ENCODE data around the gene ZNF319. TPM values are rescaled to one million over a fixed set of nuclear protein-coding genes. Genes with fewer than 3 reads are reported as not detected.

The ZNF319 gene
- polyA plus RNA-seq, 1 donor (not counting 4 experiments of a cell fraction or from before 2014, with no cell fraction given), result 3.3 TPM

- Histone ChIP-seq H3K4me1 (ENCODE audit: control insufficient read depth, extremely low read depth, insufficient read depth, low read length) (no peaks in the 10 kb centered on the region), H3K4me3 (ENCODE audit: control insufficient read depth in 2 of 3, extremely low read depth in 1 of 3, insufficient read depth in 2 of 3, low read depth in 1 of 3, low read length in 3 of 3) (no peak overlapping the region), H3K27me3 (ENCODE audit: control insufficient read depth, extremely low read depth, insufficient read depth, low read length) (peaks cover 4% of the 10 kb centered on the region), H2AFZ (ENCODE audit: control insufficient read depth, low read length) (no peak overlapping the region), H3K79me2 (ENCODE audit: control insufficient read depth, insufficient read depth, low read length) (no peaks in the 10 kb centered on the region), H3K9me3 (ENCODE audit: control insufficient read depth, low read depth, low read length) (no peaks in the 10 kb centered on the region), H3K36me3 (ENCODE audit: control insufficient read depth in 2 of 2, extremely low read depth in 1 of 2, insufficient read depth in 2 of 2, low read length in 2 of 2) (no peaks in the 10 kb centered on the region), H3K4me2 (ENCODE audit: control insufficient read depth, extremely low read depth, insufficient read depth, low read depth, low read length) (no peak overlapping the region), H4K20me1 (ENCODE audit: control insufficient read depth, extremely low read depth, insufficient read depth, low read length) (no peaks in the 10 kb centered on the region), H3K9me1 (ENCODE audit: control insufficient read depth, extremely low read depth, insufficient read depth, low read length) (no peaks in the 10 kb centered on the region), H3K9ac (ENCODE audit: control insufficient read depth, extremely low read depth, insufficient read depth, low read length) (no peak overlapping the region), H3K27ac (ENCODE audit: control insufficient read depth, insufficient read depth, low read length) (no peak overlapping the region)
- FAIRE-seq (no peak), DNase-seq (ENCODE audit: low read depth, low spot score) (no peak)
- dilution Hi-C loops (cut with MboI; ENCODE audit: extremely low pct_ligation_motif_present, low sequenced_read_pairs), result no loop called here
- no peak for TF ChIP-seq EZH2 (IDR thresholded peaks at IDR 0.05; ENCODE audit: low read length)
- TF ChIP-seq, protein P1, sequence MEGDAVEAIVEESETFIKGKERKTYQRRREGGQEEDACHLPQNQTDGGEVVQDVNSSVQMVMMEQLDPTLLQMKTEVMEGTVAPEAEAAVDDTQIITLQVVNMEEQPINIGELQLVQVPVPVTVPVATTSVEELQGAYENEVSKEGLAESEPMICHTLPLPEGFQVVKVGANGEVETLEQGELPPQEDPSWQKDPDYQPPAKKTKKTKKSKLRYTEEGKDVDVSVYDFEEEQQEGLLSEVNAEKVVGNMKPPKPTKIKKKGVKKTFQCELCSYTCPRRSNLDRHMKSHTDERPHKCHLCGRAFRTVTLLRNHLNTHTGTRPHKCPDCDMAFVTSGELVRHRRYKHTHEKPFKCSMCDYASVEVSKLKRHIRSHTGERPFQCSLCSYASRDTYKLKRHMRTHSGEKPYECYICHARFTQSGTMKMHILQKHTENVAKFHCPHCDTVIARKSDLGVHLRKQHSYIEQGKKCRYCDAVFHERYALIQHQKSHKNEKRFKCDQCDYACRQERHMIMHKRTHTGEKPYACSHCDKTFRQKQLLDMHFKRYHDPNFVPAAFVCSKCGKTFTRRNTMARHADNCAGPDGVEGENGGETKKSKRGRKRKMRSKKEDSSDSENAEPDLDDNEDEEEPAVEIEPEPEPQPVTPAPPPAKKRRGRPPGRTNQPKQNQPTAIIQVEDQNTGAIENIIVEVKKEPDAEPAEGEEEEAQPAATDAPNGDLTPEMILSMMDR (optimal IDR thresholded peaks at IDR 0.05 in 1 of 3, IDR thresholded peaks at IDR 0.05 in 1 of 3, conservative IDR thresholded peaks at IDR 0.05 in 1 of 3; ENCODE audit: extremely low read depth in 1 of 3, insufficient read depth in 2 of 3, low read length in 3 of 3), result no peak
These were observed 38.4 kb downstream of the ZNF319 start for GRCh38 chr16:57962046-57962445.

GRCh38 chr16:57961538-57961937, 38.9 kb downstream of the ZNF319 start:
- Histone ChIP-seq H4K20me1 (ENCODE audit: control insufficient read depth, extremely low read depth, insufficient read depth, low read length) (no peaks in the 10 kb centered on the region), H3K9me3 (ENCODE audit: control insufficient read depth, low read depth, low read length) (no peaks in the 10 kb centered on the region), H3K9me1 (ENCODE audit: control insufficient read depth, extremely low read depth, insufficient read depth, low read length) (no peaks in the 10 kb centered on the region), H3K27ac (ENCODE audit: control insufficient read depth, insufficient read depth, low read length) (no peak overlapping the region), H3K4me3 (ENCODE audit: control insufficient read depth in 2 of 3, extremely low read depth in 1 of 3, insufficient read depth in 2 of 3, low read depth in 1 of 3, low read length in 3 of 3) (no peak overlapping the region), H3K4me2 (ENCODE audit: control insufficient read depth, extremely low read depth, insufficient read depth, low read depth, low read length) (no peak overlapping the region), H3K4me1 (ENCODE audit: control insufficient read depth, extremely low read depth, insufficient read depth, low read length) (no peaks in the 10 kb centered on the region), H3K79me2 (ENCODE audit: control insufficient read depth, insufficient read depth, low read length) (no peaks in the 10 kb centered on the region), H3K27me3 (ENCODE audit: control insufficient read depth, extremely low read depth, insufficient read depth, low read length) (peaks cover 4% of the 10 kb centered on the region), H3K9ac (ENCODE audit: control insufficient read depth, extremely low read depth, insufficient read depth, low read length) (no peak overlapping the region), H3K36me3 (ENCODE audit: control insufficient read depth in 2 of 2, extremely low read depth in 1 of 2, insufficient read depth in 2 of 2, low read length in 2 of 2) (no peaks in the 10 kb centered on the region), H2AFZ (ENCODE audit: control insufficient read depth, low read length) (no peak overlapping the region)
- no peak for TF ChIP-seq EZH2 (IDR thresholded peaks at IDR 0.05; ENCODE audit: low read length)
- TF ChIP-seq, protein P1 (optimal IDR thresholded peaks at IDR 0.05 in 1 of 3, IDR thresholded peaks at IDR 0.05 in 1 of 3, conservative IDR thresholded peaks at IDR 0.05 in 1 of 3; ENCODE audit: extremely low read depth in 1 of 3, insufficient read depth in 2 of 3, low read length in 3 of 3), result no peak
- FAIRE-seq (no peak), DNase-seq (ENCODE audit: low read depth, low spot score) (no peak)
- dilution Hi-C loops (cut with MboI; ENCODE audit: extremely low pct_ligation_motif_present, low sequenced_read_pairs), result no loop called here

Data from keratinocyte (primary cell).